Measurements from ENCODE around the gene EFTUD2.

DNA sequence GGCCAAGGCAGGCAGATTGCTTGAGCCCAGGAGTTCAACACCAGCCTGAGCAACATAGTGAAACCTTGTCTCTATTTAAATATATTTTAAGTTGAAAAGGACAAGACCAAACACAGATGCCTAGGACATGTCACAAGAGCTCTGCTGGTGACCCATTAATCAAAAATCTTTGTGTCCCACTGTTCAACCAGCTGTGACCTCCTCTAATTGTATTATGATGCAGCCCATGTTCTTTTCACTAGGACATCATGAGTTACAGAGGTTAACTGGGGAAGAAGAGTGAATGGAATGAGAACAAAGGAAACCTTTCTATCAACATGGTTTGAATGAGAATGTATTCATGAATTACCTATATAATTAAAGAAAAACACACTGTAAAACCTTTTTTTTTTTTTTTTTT, 7.0 kb downstream of the EFTUD2 start:
- TF ChIP-seq, protein P1, sequence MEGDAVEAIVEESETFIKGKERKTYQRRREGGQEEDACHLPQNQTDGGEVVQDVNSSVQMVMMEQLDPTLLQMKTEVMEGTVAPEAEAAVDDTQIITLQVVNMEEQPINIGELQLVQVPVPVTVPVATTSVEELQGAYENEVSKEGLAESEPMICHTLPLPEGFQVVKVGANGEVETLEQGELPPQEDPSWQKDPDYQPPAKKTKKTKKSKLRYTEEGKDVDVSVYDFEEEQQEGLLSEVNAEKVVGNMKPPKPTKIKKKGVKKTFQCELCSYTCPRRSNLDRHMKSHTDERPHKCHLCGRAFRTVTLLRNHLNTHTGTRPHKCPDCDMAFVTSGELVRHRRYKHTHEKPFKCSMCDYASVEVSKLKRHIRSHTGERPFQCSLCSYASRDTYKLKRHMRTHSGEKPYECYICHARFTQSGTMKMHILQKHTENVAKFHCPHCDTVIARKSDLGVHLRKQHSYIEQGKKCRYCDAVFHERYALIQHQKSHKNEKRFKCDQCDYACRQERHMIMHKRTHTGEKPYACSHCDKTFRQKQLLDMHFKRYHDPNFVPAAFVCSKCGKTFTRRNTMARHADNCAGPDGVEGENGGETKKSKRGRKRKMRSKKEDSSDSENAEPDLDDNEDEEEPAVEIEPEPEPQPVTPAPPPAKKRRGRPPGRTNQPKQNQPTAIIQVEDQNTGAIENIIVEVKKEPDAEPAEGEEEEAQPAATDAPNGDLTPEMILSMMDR (IDR thresholded peaks at IDR 0.05): no peak
- no peak for TF ChIP-seq POLR2A (IDR thresholded peaks at IDR 0.05)
